Testis (tissue), 3 donors: ENCODE measurements around the gene PEX3. TPM values are rescaled to one million over a fixed set of nuclear protein-coding genes. Genes with fewer than 3 reads are reported as not detected.

ENCODE experiments used
- DNase-seq: peaks from one replicate; pipeline ENCODE4 v3.0.0-alpha.2; 2019
- H3K27ac ChIP-seq, 2 donors: fragments of 200-600 bp; sonication (generic); one replicate each; pipeline ENCODE4 v1.5.1; 2019
- H3K27me3 ChIP-seq: fragments of 200-600 bp; sonication (generic); one replicate; pipeline ENCODE4 v1.5.1; 2019
- H3K36me3 ChIP-seq: fragments of 200-600 bp; sonication (generic); one replicate; pipeline ENCODE4 v1.5.1; 2017; ENCODE audit warnings: low read depth; ENCODE audit errors: missing control alignments
- H3K4me1 ChIP-seq: fragments of 200-600 bp; sonication (generic); one replicate; pipeline ENCODE4 v1.5.1; 2019
- H3K4me3 ChIP-seq, 2 donors: fragments of 200-600 bp; sonication (generic); one replicate each; pipeline ENCODE4 v1.5.1; 2017 to 2019
- H3K9me3 ChIP-seq: fragments of 200-600 bp; sonication (generic); one replicate; pipeline ENCODE4 v1.5.1; 2017
- POLR2A ChIP-seq: fragments of 450-650 bp; IDR thresholded peaks from one replicate; pipeline ENCODE4 v1.6.1; 2017; ENCODE audit warnings: antibody characterized with exemption, mild to moderate bottlenecking, moderate library complexity
- WGBS, 2 donors: methylation state at CpG; one replicate each; pipeline ENCODE4 v1.1.5; 2018; 5-methylcytosine and 5-hydroxymethylcytosine counted together
- intact Hi-C: fragments of 100-400 bp; cut with DNase I; formaldehyde crosslinking; loops from one replicate; pipeline ENCODE4 v1.15.1; 2023; ENCODE audit warnings: low total_unique reads
- polyA plus RNA-seq: library from polyadenylated mRNA; stranded (reverse); fragments of 350-450 nt; fragmentation: Illumina TruSeq; extraction: RNeasy Lipid Tissue Mini Kit (QIAGEN cat#74804); gene quantifications from one replicate; pipeline ENCODE4 v1.2.3, GENCODE V29; 2014; ENCODE audit warnings: low read depth, low replicate concordance; ENCODE audit not compliant: insufficient read depth
- total RNA-seq, 2 donors: library from RNA; depleted of rRNA; stranded (reverse); fragments of >200 nt; gene quantifications; one replicate each; pipeline ENCODE4 v1.2.3, GENCODE V29; 2016
- TF ChIP-seq, protein P1 (sequence below), 3 experiments: fragments of 450-650 bp in 2 of 3; fragments of 200-600 bp in 1 of 3; sonication (generic) in 1 of 3; IDR thresholded peaks; one replicate each; pipeline ENCODE4 v1.5.1; 2016 to 2019; ENCODE audit warnings: antibody characterized with exemption in 3 of 3, mild to moderate bottlenecking in 2 of 3, moderate library complexity in 1 of 3

PEX3 gene
- total and polyA plus RNA-seq, 3 donors from 2014 or later: 16.6 to 33.1 (median 22.8) TPM

GRCh38 chr6:143496974-143497373 is 46.4 kb downstream of the PEX3 start:
- Histone ChIP-seq H3K9me3 (no peaks in the 10 kb centered on the region), H3K27ac (no peak overlapping the region), H3K36me3 (no peaks in the 10 kb centered on the region), H3K4me1 (no peaks in the 10 kb centered on the region), H3K27me3 (no peaks in the 10 kb centered on the region), H3K4me3 (no peak overlapping the region)
- WGBS, 2 donors: 95 to 100% methylated on average over 1 of the region's 1 CpG
- TF ChIP-seq, protein P1, sequence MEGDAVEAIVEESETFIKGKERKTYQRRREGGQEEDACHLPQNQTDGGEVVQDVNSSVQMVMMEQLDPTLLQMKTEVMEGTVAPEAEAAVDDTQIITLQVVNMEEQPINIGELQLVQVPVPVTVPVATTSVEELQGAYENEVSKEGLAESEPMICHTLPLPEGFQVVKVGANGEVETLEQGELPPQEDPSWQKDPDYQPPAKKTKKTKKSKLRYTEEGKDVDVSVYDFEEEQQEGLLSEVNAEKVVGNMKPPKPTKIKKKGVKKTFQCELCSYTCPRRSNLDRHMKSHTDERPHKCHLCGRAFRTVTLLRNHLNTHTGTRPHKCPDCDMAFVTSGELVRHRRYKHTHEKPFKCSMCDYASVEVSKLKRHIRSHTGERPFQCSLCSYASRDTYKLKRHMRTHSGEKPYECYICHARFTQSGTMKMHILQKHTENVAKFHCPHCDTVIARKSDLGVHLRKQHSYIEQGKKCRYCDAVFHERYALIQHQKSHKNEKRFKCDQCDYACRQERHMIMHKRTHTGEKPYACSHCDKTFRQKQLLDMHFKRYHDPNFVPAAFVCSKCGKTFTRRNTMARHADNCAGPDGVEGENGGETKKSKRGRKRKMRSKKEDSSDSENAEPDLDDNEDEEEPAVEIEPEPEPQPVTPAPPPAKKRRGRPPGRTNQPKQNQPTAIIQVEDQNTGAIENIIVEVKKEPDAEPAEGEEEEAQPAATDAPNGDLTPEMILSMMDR (IDR thresholded peaks at IDR 0.05): no peak
- TF ChIP-seq POLR2A: no peak
- no peak for DNase-seq
- intact Hi-C loops: no loop called here

DNA sequence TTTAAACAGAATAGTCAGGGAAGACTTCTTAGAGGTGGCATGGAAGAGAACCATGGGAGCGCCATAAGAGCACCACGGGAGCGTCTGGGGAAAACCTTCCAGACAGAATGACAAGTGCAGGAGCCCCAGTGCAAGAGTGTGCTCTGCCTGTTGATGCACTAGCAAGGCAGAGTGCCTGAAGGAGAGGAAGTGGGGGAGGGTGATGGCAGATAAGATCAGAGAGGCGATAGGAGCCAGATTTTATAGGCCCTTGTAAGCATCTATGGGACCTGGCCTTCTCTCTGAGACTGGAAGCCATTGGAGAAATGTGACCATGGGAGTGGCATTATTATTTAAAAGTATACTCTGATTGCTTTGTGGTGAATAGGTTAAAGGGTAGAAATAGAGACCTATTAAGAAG is 47.8 kb downstream of the PEX3 start:
- Histone ChIP-seq H3K27me3 (no peaks in the 10 kb centered on the region), H3K36me3 (no peaks in the 10 kb centered on the region)
- 80 to 82% methylated on average over 4 of the region's 4 CpGs for WGBS, 2 donors

DNA sequence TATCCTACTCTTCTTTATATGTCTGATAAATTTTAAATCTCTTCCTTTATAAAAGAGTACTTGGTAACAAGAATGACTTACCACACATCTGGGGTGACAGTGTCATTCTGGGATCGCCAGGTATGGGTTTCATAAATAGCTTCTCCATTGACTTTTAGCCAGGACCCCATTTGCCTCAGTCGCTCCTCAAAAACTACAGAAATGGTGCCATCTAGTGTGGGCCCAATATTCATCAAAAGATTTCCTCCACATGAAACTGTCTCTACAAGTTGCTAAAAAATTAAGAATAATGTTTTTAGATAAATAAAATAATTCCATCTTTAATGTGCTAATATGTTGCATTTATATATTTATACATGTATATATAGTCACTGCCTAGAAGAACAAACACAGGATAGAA is 51.2 kb downstream of the PEX3 start:
- Histone ChIP-seq H3K4me3 (no peak overlapping the region), H3K4me1 (no peaks in the 10 kb centered on the region), H3K27me3 (no peaks in the 10 kb centered on the region), H3K27ac (no peak overlapping the region), H3K9me3 (no peaks in the 10 kb centered on the region), H3K36me3 (no peaks in the 10 kb centered on the region)
- intact Hi-C loops: no loop called here
- TF ChIP-seq POLR2A: no peak
- TF ChIP-seq, protein P1 (IDR thresholded peaks at IDR 0.05): no peak
- no peak for DNase-seq
- 96 to 97% methylated on average over 2 of the region's 2 CpGs for WGBS, 2 donors

More for the DNA sequence above, 47.8 kb downstream of the PEX3 start:
- no peak overlapping the region for H3K4me3 ChIP-seq
- no peak overlapping the region for H3K27ac ChIP-seq
- intact Hi-C loops: no loop called here
- no peaks in the 10 kb centered on the region for H3K4me1 ChIP-seq
- no peak for TF ChIP-seq POLR2A
- TF ChIP-seq, protein P1 (IDR thresholded peaks at IDR 0.05): no peak
- H3K9me3 ChIP-seq: no peaks in the 10 kb centered on the region
- DNase-seq: no peak

DNA sequence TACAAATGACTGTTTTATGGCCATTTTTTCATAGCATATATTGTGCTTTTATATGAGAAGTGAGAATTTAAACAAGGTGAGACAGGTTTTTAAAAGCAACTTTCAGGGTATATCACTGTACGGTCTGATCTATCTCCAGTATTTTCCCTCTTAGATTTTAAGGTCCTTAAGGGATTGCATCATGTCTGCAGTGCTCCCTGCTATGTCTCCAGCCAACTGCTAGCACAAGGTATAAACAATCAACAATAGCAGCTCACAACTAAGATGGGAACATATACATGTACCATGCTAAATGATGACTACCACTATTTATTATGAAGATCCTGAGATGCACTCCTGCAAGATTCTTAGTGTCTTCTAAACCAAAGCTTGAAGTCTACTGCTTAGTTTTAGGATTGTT is 53.8 kb downstream of the PEX3 start:
- H3K4me1 ChIP-seq: no peaks in the 10 kb centered on the region
- no peak for TF ChIP-seq POLR2A
- TF ChIP-seq, protein P1 (IDR thresholded peaks at IDR 0.05): no peak
- no peak for DNase-seq
- H3K4me3 ChIP-seq: no peak overlapping the region
- no peaks in the 10 kb centered on the region for H3K27me3 ChIP-seq
- H3K36me3 ChIP-seq: no peaks in the 10 kb centered on the region
- no peaks in the 10 kb centered on the region for H3K9me3 ChIP-seq
- intact Hi-C loops: no loop called here
- WGBS, 2 donors: 76 to 88% methylated on average over 1 of the region's 1 CpG
- H3K27ac ChIP-seq: no peak overlapping the region

- Histone ChIP-seq H3K9me3 (no peaks in the 10 kb centered on the region), H3K27me3 (no peaks in the 10 kb centered on the region), H3K27ac (no peak overlapping the region), H3K4me3 (no peak overlapping the region), H3K4me1 (peaks cover 1% of the 10 kb centered on the region), H3K36me3 (no peaks in the 10 kb centered on the region)
- 89 to 91% methylated on average over 5 of the region's 5 CpGs for WGBS, 2 donors
- TF ChIP-seq POLR2A: no peak
- TF ChIP-seq, protein P1 (IDR thresholded peaks at IDR 0.05): no peak
- DNase-seq: no peak
- intact Hi-C loops: no loop called here
Measured at GRCh38 chr6:143505111-143505510, 54.5 kb downstream of the PEX3 start.
